Right cardiac atrium (tissue), 5 donors: Measurements from ENCODE around the gene WARS2. TPM values are rescaled to one million over a fixed set of nuclear protein-coding genes. Genes with fewer than 3 reads are reported as not detected.

Experiments
- ATAC-seq, 2 donors: fragments of 200-7000 bp; cut with Tn5 transposase; one replicate each; pipeline versions ENCODE4 v1.8.0 to v1.9.1; 2020; ENCODE audit warnings: moderate library complexity in 2 of 2, mild to moderate bottlenecking in 1 of 2
- DNase-seq, 3 donors: peaks; one replicate each; pipeline ENCODE4 v3.0.0-alpha.2; 2020
- H3K27ac ChIP-seq: one replicate; pipeline ENCODE4 v1.5.1; 2013; ENCODE audit warnings: mild to moderate bottlenecking, low read length, control low read depth, moderate library complexity
- H3K27me3 ChIP-seq: one replicate; pipeline ENCODE4 v1.6.1; 2013; ENCODE audit not compliant: control insufficient read depth, insufficient read depth
- H3K4me1 ChIP-seq: one replicate; pipeline ENCODE4 v1.6.1; 2013; ENCODE audit warnings: low read length; ENCODE audit not compliant: control insufficient read depth, insufficient read depth
- H3K4me3 ChIP-seq: one replicate; pipeline ENCODE4 v1.5.1; 2013; ENCODE audit warnings: low read length, control low read depth
- H3K9me3 ChIP-seq: one replicate; pipeline ENCODE4 v1.6.1; 2013; ENCODE audit warnings: low read length; ENCODE audit not compliant: control insufficient read depth
- WGBS: extraction: QIAGEN DNeasy Blood & Tissue Kit; methylation state at CpG from one replicate; pipeline ENCODE4 v1.1.7; 2013; 5-methylcytosine and 5-hydroxymethylcytosine counted together
- intact Hi-C, 4 donors: fragments of 100-400 bp; cut with DNase I; formaldehyde crosslinking; loops; one replicate each; pipeline versions ENCODE4 v1.11.0 to v1.14.0; 2022 to 2023
- polyA plus RNA-seq: library from polyadenylated mRNA; stranded (reverse); fragments of 200-250 nt; gene quantifications from one replicate; pipeline ENCODE4 v1.2.3, GENCODE V29; 2013
- total RNA-seq, 4 donors: library from RNA; stranded (reverse); fragmentation: NEBNext Ultra II Directional; extraction: Animal tissue kit (Norgen Biotek cat#: 25700); gene quantifications; one replicate each; pipeline ENCODE4 v1.2.1, GENCODE V29; 2021
- donor health status: healthy with polysubstance abuse.
- donor health status: DM: no; HTN: yes; CAD: no.
- donor health status: DM: no; HTN: no; CAD: no.
- donor health status: DM: no; HTN: yes; CAD: no; lungs with severe emphysema.
- donor health status: DM: yes; HTN: yes; CAD: no.

WARS2 gene
- total and polyA plus RNA-seq, 5 donors: 5.2 to 12.8 (median 11.0) TPM

DNA sequence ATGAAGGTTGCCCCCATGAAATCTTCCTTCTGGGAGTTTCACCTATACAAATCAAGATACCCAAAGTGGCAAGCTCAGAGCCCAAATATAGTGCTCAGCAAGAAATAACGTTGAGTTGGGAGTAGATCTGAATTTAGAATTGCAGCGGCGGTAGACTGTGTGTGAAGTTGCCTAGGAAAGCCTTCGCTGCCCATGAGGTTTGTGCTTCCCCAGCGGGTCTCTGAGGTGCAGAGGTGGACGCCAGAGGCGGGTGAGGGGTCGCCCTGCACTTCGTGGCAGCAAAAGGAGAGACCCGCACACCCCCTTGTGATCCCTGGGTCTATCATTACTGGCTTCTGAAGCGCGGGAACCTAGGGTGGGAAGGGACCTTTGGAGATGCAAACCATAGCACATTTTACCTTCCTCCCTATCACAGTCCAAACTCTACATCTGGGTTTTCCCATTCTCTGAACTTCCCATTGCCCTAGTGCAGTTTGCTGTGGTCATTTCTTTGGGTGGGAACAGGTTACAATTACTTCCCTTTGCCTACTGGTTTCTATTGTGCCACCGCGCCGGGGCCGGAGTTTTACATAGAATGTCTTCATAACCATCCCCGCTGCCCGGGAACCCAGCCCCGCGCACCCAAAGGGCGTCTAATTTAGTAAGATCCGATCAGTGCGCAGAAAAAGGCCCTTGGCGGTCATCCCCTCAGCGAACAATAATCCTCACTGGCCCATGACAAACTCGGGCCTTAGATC, 157.5 kb downstream of the WARS2 start:
- DNase-seq: no peak
- 26% methylated on average over 26 of the region's 26 CpGs for WGBS
- Histone ChIP-seq H3K4me3 (no peak overlapping the region), H3K4me1 (peaks cover 2% of the 10 kb centered on the region), H3K27ac (no peak overlapping the region), H3K27me3 (peaks cover 3% of the 10 kb centered on the region), H3K9me3 (no peaks in the 10 kb centered on the region)
- ATAC-seq: no peak
- intact Hi-C loops: no loop called here

DNA sequence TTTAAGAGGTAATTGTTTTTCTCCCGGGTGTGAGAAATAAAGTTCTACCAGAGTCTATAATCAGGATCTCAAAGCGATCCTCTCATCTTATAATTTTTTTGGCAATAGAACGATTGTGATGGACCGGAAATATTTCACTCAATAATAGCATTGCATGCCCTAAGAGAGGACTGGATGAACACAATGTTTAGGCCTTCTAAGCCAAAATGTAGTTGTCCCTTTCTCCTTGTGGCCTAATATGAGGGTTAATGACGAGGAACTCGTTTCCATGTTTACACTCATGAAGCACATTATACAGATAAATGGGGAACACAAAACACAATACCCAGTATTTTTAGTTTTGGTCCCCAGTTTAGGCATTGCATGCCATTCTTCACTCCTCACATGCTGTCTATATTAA, 158.2 kb downstream of the WARS2 start:
- ATAC-seq: no peak

DNA sequence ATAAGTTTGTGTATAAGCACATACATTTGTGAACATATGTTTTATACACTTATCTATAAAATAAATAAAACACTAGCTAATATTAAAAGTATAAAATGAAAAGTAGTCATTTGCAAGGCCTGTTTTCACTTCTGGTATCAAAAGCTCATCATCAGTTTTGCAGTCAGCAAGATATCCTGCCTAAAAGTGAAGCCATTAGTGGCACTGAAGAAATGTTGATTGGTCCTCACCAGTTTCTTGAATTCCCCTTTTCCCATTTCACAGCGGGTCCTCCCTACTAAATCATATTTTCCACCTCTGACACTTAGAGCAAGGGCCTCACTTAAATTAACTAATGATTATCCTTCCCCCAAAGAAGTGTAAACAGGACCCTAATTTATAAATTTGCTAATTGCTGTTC, 159.0 kb downstream of the WARS2 start:
- no peak for DNase-seq
- no peak overlapping the region for H3K4me3 ChIP-seq
- no peak for ATAC-seq
- intact Hi-C loops: no loop called here
- peaks cover 3% of the 10 kb centered on the region for H3K27me3 ChIP-seq
- H3K27ac ChIP-seq: no peak overlapping the region
- peaks cover 2% of the 10 kb centered on the region for H3K4me1 ChIP-seq
- H3K9me3 ChIP-seq: no peaks in the 10 kb centered on the region
- WGBS: 47% methylated on average over 1 of the region's 1 CpG

More for the DNA sequence above, 158.2 kb downstream of the WARS2 start:
- H3K27ac ChIP-seq: no peak overlapping the region
- H3K4me1 ChIP-seq: peaks cover 2% of the 10 kb centered on the region
- DNase-seq: no peak
- H3K9me3 ChIP-seq: no peaks in the 10 kb centered on the region
- H3K4me3 ChIP-seq: no peak overlapping the region
- intact Hi-C loops: no loop called here
- H3K27me3 ChIP-seq: peaks cover 3% of the 10 kb centered on the region
- 52% methylated on average over 6 of the region's 6 CpGs for WGBS

Other genes starting within 250 kb of the WARS2 start
- 1 to 10 TPM; 2.0 to 4.4 (median 2.8) TPM for gene TBX15, start 152.3 kb downstream of the WARS2 start, total RNA-seq
- 1.1 TPM for gene TBX15, start 152.3 kb downstream of the WARS2 start, polyA plus RNA-seq
- not detected for gene HAO2, start 228.1 kb upstream of the WARS2 start, total RNA-seq
- gene HAO2, start 228.1 kb upstream of the WARS2 start, polyA plus RNA-seq: not detected